Tibial nerve (tissue), 4 donors: ENCODE data around the gene HUNK. TPM values are rescaled to one million over a fixed set of nuclear protein-coding genes. Genes with fewer than 3 reads are reported as not detected.

Experiments
- DNase-seq, 2 donors: peaks; one replicate each; pipeline ENCODE4 v3.0.0-alpha.2; 2019; ENCODE audit warnings: low spot score in 2 of 2
- H3K27ac ChIP-seq, 4 donors: fragments of 200-600 bp; sonication (generic) in 3 of 4; one replicate each; pipeline ENCODE4 v1.5.1; 2017 to 2019; ENCODE audit warnings: mild to moderate bottlenecking in 1 of 4
- H3K27me3 ChIP-seq, 2 donors: fragments of 200-600 bp; sonication (generic) in 1 of 2; one replicate each; pipeline versions ENCODE4 v1.5.1 to v1.6.0; 2017 to 2019
- H3K36me3 ChIP-seq, 3 donors: fragments of 200-600 bp; sonication (generic); one replicate each; pipeline ENCODE4 v1.5.1; 2018 to 2019
- H3K4me1 ChIP-seq, 4 donors: fragments of 200-600 bp; sonication (generic) in 3 of 4; one replicate each; pipeline ENCODE4 v1.5.1; 2017 to 2019
- H3K4me3 ChIP-seq, 4 donors: fragments of 200-600 bp; sonication (generic) in 3 of 4; one replicate each; pipeline ENCODE4 v1.5.1; 2017 to 2019; ENCODE audit warnings: mild to moderate bottlenecking in 1 of 4, moderate library complexity in 1 of 4
- H3K9me3 ChIP-seq, 4 donors: fragments of 200-600 bp; sonication (generic) in 3 of 4; one replicate each; pipeline ENCODE4 v1.5.1; 2017 to 2019
- EP300 ChIP-seq, 2 donors: sonication (generic); formaldehyde crosslinking; IDR thresholded peaks; one replicate each; pipeline ENCODE4 v1.6.1; 2017; ENCODE audit warnings: antibody characterized with exemption in 2 of 2, mild to moderate bottlenecking in 1 of 2
- POLR2A ChIP-seq, 2 donors: fragments of 450-650 bp; IDR thresholded peaks; one replicate each; pipeline ENCODE4 v1.6.1; 2017; ENCODE audit warnings: antibody characterized with exemption in 2 of 2, mild to moderate bottlenecking in 2 of 2, moderate library complexity in 2 of 2
- WGBS, 2 donors: methylation state at CpG; one replicate each; pipeline ENCODE4 v1.1.5; 2018; 5-methylcytosine and 5-hydroxymethylcytosine counted together
- total RNA-seq, 4 donors: library from RNA; depleted of rRNA; stranded (reverse); fragments of >200 nt; gene quantifications; one replicate each; pipeline ENCODE4 v1.1.0, GENCODE V29; 2016
- TF ChIP-seq, protein P1 (sequence below), 5 experiments: fragments of 200-600 bp in 3 of 5; fragments of 450-650 bp in 2 of 5; sonication (generic) in 3 of 5; IDR thresholded peaks; one replicate each; pipeline ENCODE4 v1.5.1; 2016 to 2019; ENCODE audit warnings: antibody characterized with exemption in 5 of 5, mild to moderate bottlenecking in 3 of 5, moderate library complexity in 2 of 5

HUNK gene
- total RNA-seq, 4 donors from 2014 or later, result 0.20 to 0.30 (median 0.21) TPM; not detected in 1

GRCh38 chr21:31873696-31874599 lies 1.1 kb downstream of the HUNK start:
- H3K27me3 ChIP-seq, result peaks cover 0 to 16% of the 10 kb centered on the region in 2 donors
- 2 to 23% methylated on average over 4 to 67 of the region's 77 CpGs for WGBS, 2 donors

GRCh38 chr21:31874812-31875212 lies 2.0 kb downstream of the HUNK start:
- Histone ChIP-seq H3K4me1 (peaks cover 0 to 26% (median 12%) of the 10 kb centered on the region in 4 donors), H3K36me3 (no peaks in the 10 kb centered on the region), H3K9me3 (no peaks in the 10 kb centered on the region), H3K27ac (no peak overlapping the region), H3K4me3 (no peak overlapping the region), H3K27me3 (peaks cover 0 to 16% of the 10 kb centered on the region in 2 donors)
- TF ChIP-seq POLR2A (IDR thresholded peaks at IDR 0.05) (no peak), EP300 (IDR thresholded peaks at IDR 0.05) (no peak)
- TF ChIP-seq, protein P1, sequence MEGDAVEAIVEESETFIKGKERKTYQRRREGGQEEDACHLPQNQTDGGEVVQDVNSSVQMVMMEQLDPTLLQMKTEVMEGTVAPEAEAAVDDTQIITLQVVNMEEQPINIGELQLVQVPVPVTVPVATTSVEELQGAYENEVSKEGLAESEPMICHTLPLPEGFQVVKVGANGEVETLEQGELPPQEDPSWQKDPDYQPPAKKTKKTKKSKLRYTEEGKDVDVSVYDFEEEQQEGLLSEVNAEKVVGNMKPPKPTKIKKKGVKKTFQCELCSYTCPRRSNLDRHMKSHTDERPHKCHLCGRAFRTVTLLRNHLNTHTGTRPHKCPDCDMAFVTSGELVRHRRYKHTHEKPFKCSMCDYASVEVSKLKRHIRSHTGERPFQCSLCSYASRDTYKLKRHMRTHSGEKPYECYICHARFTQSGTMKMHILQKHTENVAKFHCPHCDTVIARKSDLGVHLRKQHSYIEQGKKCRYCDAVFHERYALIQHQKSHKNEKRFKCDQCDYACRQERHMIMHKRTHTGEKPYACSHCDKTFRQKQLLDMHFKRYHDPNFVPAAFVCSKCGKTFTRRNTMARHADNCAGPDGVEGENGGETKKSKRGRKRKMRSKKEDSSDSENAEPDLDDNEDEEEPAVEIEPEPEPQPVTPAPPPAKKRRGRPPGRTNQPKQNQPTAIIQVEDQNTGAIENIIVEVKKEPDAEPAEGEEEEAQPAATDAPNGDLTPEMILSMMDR (IDR thresholded peaks at IDR 0.05), result no peak
- DNase-seq, result no peak
- WGBS, 2 donors, result 56 to 70% methylated on average over 9 to 12 of the region's 12 CpGs

More at GRCh38 chr21:31873696-31874599, 1.1 kb downstream of the HUNK start:
- Histone ChIP-seq H3K4me1 (peaks cover 0 to 26% (median 12%) of the 10 kb centered on the region in 4 donors), H3K9me3 (no peaks in the 10 kb centered on the region), H3K36me3 (no peaks in the 10 kb centered on the region), H3K4me3 (peak overlapping the region; percentile 37 to 68 (median 52)), H3K27ac (no peak overlapping the region)
- DNase-seq, result peak in 1 of 2 donors; percentile 35
- TF ChIP-seq, protein P1 (IDR thresholded peaks at IDR 0.05), result peak; percentile 38 to 64 (median 46)
- no peak for TF ChIP-seq EP300 (IDR thresholded peaks at IDR 0.05)
- no peak for TF ChIP-seq POLR2A (IDR thresholded peaks at IDR 0.05)

- no peaks in the 10 kb centered on the region for H3K9me3 ChIP-seq
- peaks cover 0 to 26% (median 12%) of the 10 kb centered on the region in 4 donors for H3K4me1 ChIP-seq
- DNase-seq, result no peak
- H3K27me3 ChIP-seq, result peaks cover 0 to 16% of the 10 kb centered on the region in 2 donors
- WGBS, 2 donors, result 63 to 65% methylated on average over 21 of the region's 21 CpGs
- no peak overlapping the region for H3K27ac ChIP-seq
- no peak overlapping the region for H3K4me3 ChIP-seq
- TF ChIP-seq, protein P1 (IDR thresholded peaks at IDR 0.05), result no peak
- TF ChIP-seq EP300 (IDR thresholded peaks at IDR 0.05) (no peak), POLR2A (IDR thresholded peaks at IDR 0.05) (no peak)
- H3K36me3 ChIP-seq, result no peaks in the 10 kb centered on the region
Measured at GRCh38 chr21:31875496-31876015, 2.7 kb downstream of the HUNK start.

- TF ChIP-seq, protein P1 (IDR thresholded peaks at IDR 0.05), result no peak
- TF ChIP-seq EP300 (IDR thresholded peaks at IDR 0.05) (no peak), POLR2A (IDR thresholded peaks at IDR 0.05) (no peak)
- Histone ChIP-seq H3K27me3 (peaks cover 0 to 15% of the 10 kb centered on the region in 2 donors), H3K4me3 (no peak overlapping the region), H3K4me1 (peaks cover 0 to 20% (median 6%) of the 10 kb centered on the region in 4 donors), H3K27ac (no peak overlapping the region), H3K36me3 (no peaks in the 10 kb centered on the region), H3K9me3 (no peaks in the 10 kb centered on the region)
- WGBS, 2 donors, result 97 to 100% methylated on average over 5 of the region's 5 CpGs
- DNase-seq, result no peak
Measured at GRCh38 chr21:31877463-31877957, 4.7 kb downstream of the HUNK start.
